Suprapubic skin (tissue), 4 donors: ENCODE data around the gene GLIS1.

Experiments
- EP300 ChIP-seq: sonication (generic); formaldehyde crosslinking; IDR thresholded peaks from one replicate; pipeline ENCODE4 v1.6.1; 2017; ENCODE audit warnings: antibody characterized with exemption
- POLR2A ChIP-seq, 2 donors: fragments of 450-650 bp; IDR thresholded peaks; one replicate each; pipeline ENCODE4 v1.6.1; 2017; ENCODE audit warnings: antibody characterized with exemption in 2 of 2, mild to moderate bottlenecking in 2 of 2, moderate library complexity in 2 of 2
- POLR2AphosphoS5 ChIP-seq, 3 donors: sonication (generic); formaldehyde crosslinking; IDR thresholded peaks; one replicate each; pipeline ENCODE4 v1.6.1; 2017; ENCODE audit warnings: antibody characterized with exemption in 3 of 3
- TF ChIP-seq, protein P1 (sequence below), 2 donors: fragments of 200-600 bp in 1 of 2; fragments of 450-650 bp in 1 of 2; sonication (generic) in 1 of 2; IDR thresholded peaks; one replicate each; pipeline ENCODE4 v1.5.1; 2016 to 2019; ENCODE audit warnings: antibody characterized with exemption in 2 of 2, mild to moderate bottlenecking in 1 of 2, moderate library complexity in 1 of 2

DNA sequence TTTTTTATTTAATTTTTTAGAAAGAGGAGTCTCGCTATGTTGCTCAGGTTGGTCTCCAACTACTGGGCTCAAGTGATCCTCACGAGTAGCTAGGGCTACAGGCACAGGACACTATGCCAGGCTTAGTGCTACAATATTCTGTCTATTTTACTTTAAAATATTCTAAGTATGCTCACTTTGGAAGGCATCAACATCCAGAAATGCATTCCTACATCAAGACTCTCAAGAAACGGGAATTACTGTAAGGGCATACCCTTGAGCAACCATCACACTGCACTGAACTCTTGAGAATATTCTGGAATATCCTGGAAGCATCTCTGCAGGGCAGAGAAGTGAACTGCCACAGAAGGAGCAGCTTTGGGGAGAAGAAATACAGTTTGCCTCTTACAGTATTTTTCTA is 280.3 kb downstream of the GLIS1 start:
- TF ChIP-seq, protein P1, sequence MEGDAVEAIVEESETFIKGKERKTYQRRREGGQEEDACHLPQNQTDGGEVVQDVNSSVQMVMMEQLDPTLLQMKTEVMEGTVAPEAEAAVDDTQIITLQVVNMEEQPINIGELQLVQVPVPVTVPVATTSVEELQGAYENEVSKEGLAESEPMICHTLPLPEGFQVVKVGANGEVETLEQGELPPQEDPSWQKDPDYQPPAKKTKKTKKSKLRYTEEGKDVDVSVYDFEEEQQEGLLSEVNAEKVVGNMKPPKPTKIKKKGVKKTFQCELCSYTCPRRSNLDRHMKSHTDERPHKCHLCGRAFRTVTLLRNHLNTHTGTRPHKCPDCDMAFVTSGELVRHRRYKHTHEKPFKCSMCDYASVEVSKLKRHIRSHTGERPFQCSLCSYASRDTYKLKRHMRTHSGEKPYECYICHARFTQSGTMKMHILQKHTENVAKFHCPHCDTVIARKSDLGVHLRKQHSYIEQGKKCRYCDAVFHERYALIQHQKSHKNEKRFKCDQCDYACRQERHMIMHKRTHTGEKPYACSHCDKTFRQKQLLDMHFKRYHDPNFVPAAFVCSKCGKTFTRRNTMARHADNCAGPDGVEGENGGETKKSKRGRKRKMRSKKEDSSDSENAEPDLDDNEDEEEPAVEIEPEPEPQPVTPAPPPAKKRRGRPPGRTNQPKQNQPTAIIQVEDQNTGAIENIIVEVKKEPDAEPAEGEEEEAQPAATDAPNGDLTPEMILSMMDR (IDR thresholded peaks at IDR 0.05): no peak
- no peak for TF ChIP-seq POLR2A (IDR thresholded peaks at IDR 0.05)
- TF ChIP-seq EP300: no peak
- TF ChIP-seq POLR2AphosphoS5 (IDR thresholded peaks at IDR 0.05): no peak
